Fibroblast of lung (primary cell): ENCODE measurements around the gene OPN1MW3.
"Not testable (repeated sequence)": the region's sequence is repeated elsewhere in the genome, so short reads cannot be mapped to it uniquely, and the experiment has no call there.

Experiments used
- CTCF ChIP-seq, 2 donors: IDR thresholded peaks in 1 of 2; conservative IDR thresholded peaks in 1 of 2; 1 replicate in 1 of 2; 2 replicates in 1 of 2; pipeline ENCODE4 v1.5.1; 2011 to 2012; ENCODE audit warnings: low read length in 2 of 2, control low read depth in 1 of 2, inconsistent platforms in 1 of 2, low read depth in 1 of 2, mild to moderate bottlenecking in 1 of 2
- EZH2 ChIP-seq: IDR thresholded peaks from 2 replicates; pipeline ENCODE4 v1.5.1; 2012; ENCODE audit warnings: low read length, control low read depth, mild to moderate bottlenecking; ENCODE audit errors: missing control alignments

GRCh38 chrX:154219456-154219855, 37.9 kb upstream of the OPN1MW3 start, which contains the start of gene OPN1MW2:
- TF ChIP-seq EZH2; CTCF (conservative IDR thresholded peaks at IDR 0.05 in 1 of 2, IDR thresholded peaks at IDR 0.05 in 1 of 2; ENCODE audit: low read depth in 1 of 2, low read length in 2 of 2): not testable (repeated sequence)
